MM.1S (cell line): ENCODE data around the gene GPD1.

Source experiments
- EZH2phosphoT487 ChIP-seq: fragments of 300-600 bp; sonication (generic); IDR thresholded peaks from 2 replicates; pipeline ENCODE4 v1.6.1; 2018; ENCODE audit warnings: antibody characterized with exemption, low read length
- TF ChIP-seq, protein P1 (sequence below): fragments of 300-600 bp; sonication (generic); IDR thresholded peaks from 2 replicates; pipeline ENCODE4 v1.5.1; 2016; ENCODE audit warnings: antibody characterized with exemption, low read length, mixed read lengths

GRCh38 chr12:50073712-50074111 lies 30.1 kb upstream of the GPD1 start:
- TF ChIP-seq, protein P1, sequence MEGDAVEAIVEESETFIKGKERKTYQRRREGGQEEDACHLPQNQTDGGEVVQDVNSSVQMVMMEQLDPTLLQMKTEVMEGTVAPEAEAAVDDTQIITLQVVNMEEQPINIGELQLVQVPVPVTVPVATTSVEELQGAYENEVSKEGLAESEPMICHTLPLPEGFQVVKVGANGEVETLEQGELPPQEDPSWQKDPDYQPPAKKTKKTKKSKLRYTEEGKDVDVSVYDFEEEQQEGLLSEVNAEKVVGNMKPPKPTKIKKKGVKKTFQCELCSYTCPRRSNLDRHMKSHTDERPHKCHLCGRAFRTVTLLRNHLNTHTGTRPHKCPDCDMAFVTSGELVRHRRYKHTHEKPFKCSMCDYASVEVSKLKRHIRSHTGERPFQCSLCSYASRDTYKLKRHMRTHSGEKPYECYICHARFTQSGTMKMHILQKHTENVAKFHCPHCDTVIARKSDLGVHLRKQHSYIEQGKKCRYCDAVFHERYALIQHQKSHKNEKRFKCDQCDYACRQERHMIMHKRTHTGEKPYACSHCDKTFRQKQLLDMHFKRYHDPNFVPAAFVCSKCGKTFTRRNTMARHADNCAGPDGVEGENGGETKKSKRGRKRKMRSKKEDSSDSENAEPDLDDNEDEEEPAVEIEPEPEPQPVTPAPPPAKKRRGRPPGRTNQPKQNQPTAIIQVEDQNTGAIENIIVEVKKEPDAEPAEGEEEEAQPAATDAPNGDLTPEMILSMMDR: no peak
- no peak for TF ChIP-seq EZH2phosphoT487
